Gastroesophageal sphincter (tissue), 3 donors: ENCODE results near the gene KAT6B.

Experiments used
- EP300 ChIP-seq: sonication (generic); formaldehyde crosslinking; IDR thresholded peaks from one replicate; pipeline ENCODE4 v1.6.1; 2017; ENCODE audit warnings: antibody characterized with exemption, mild to moderate bottlenecking
- POLR2A ChIP-seq, 2 donors: fragments of 450-650 bp; IDR thresholded peaks; one replicate each; pipeline ENCODE4 v1.6.1; 2017; ENCODE audit warnings: antibody characterized with exemption in 2 of 2, mild to moderate bottlenecking in 2 of 2, moderate library complexity in 1 of 2
- POLR2AphosphoS5 ChIP-seq: sonication (generic); formaldehyde crosslinking; IDR thresholded peaks from one replicate; pipeline ENCODE4 v1.6.1; 2017; ENCODE audit warnings: antibody characterized with exemption
- TF ChIP-seq, protein P1 (sequence below), 4 experiments: fragments of 200-600 bp in 2 of 4; fragments of 450-650 bp in 2 of 4; sonication (generic) in 1 of 4; IDR thresholded peaks; one replicate each; pipeline ENCODE4 v1.5.1; 2017 to 2019; ENCODE audit warnings: antibody characterized with exemption in 4 of 4, mild to moderate bottlenecking in 2 of 4, moderate library complexity in 2 of 4

DNA sequence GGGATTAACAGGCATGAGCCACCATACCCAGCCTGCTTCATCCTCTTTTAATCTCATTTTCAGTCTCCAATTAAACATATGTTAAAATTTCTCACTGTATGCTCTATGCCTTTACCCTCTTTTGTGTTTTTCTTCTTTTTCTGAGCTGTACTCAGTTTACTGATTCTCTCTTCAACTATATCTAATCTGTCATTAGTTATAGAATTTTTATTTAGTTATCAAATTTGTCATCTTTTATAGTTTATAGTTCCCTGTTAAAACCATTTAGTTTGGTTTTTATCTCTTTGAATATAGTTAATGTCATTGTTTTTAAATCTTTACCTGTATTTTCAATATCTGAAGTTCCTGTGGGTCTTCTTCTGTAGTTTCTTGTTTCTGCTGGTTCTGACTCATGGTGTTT lies 93.3 kb downstream of the KAT6B start:
- TF ChIP-seq, protein P1, sequence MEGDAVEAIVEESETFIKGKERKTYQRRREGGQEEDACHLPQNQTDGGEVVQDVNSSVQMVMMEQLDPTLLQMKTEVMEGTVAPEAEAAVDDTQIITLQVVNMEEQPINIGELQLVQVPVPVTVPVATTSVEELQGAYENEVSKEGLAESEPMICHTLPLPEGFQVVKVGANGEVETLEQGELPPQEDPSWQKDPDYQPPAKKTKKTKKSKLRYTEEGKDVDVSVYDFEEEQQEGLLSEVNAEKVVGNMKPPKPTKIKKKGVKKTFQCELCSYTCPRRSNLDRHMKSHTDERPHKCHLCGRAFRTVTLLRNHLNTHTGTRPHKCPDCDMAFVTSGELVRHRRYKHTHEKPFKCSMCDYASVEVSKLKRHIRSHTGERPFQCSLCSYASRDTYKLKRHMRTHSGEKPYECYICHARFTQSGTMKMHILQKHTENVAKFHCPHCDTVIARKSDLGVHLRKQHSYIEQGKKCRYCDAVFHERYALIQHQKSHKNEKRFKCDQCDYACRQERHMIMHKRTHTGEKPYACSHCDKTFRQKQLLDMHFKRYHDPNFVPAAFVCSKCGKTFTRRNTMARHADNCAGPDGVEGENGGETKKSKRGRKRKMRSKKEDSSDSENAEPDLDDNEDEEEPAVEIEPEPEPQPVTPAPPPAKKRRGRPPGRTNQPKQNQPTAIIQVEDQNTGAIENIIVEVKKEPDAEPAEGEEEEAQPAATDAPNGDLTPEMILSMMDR (IDR thresholded peaks at IDR 0.05): no peak
- TF ChIP-seq POLR2AphosphoS5: no peak
- TF ChIP-seq POLR2A (IDR thresholded peaks at IDR 0.05): no peak
- TF ChIP-seq EP300: no peak
